Ishikawa (cell line): ENCODE measurements around the gene LCE6A.

ENCODE experiments used
- CEBPB ChIP-seq: IDR thresholded peaks from 2 replicates; pipeline ENCODE4 v1.6.1; 2012
- CREB1 ChIP-seq: IDR thresholded peaks from 2 replicates; pipeline ENCODE4 v1.6.1; 2012; ENCODE audit warnings: low read depth
- EGR1 ChIP-seq: IDR thresholded peaks from 2 replicates; pipeline ENCODE4 v1.6.1; 2012
- EP300 ChIP-seq: IDR thresholded peaks from 2 replicates; pipeline ENCODE4 v1.6.1; 2012; ENCODE audit warnings: borderline replicate concordance
- FOXM1 ChIP-seq: IDR thresholded peaks from 2 replicates; pipeline ENCODE4 v1.6.1; 2012; ENCODE audit warnings: low read depth, borderline replicate concordance
- NFIC ChIP-seq: IDR thresholded peaks from 2 replicates; pipeline ENCODE4 v1.6.1; 2012
- RAD21 ChIP-seq: IDR thresholded peaks from 2 replicates; pipeline ENCODE4 v1.6.1; 2012; ENCODE audit warnings: low read depth
- TAF1 ChIP-seq: IDR thresholded peaks from 2 replicates; pipeline ENCODE4 v1.6.1; 2012; ENCODE audit warnings: low read depth, mild to moderate bottlenecking
- TCF12 ChIP-seq: IDR thresholded peaks from 2 replicates; pipeline ENCODE4 v1.6.1; 2012; ENCODE audit warnings: low read depth
- TEAD4 ChIP-seq: IDR thresholded peaks from 2 replicates; pipeline ENCODE4 v1.6.1; 2012
- YY1 ChIP-seq: IDR thresholded peaks from 2 replicates; pipeline ENCODE4 v1.6.1; 2012; ENCODE audit warnings: low read depth
- ZBTB7A ChIP-seq: IDR thresholded peaks from 2 replicates; pipeline ENCODE4 v1.6.1; 2012; ENCODE audit warnings: low read depth
- TF ChIP-seq, protein P1 (sequence below): IDR thresholded peaks from 2 replicates; pipeline ENCODE4 v1.6.1; 2012
- TF ChIP-seq, protein P2 (sequence below): IDR thresholded peaks from 2 replicates; pipeline ENCODE4 v1.6.1; 2012; ENCODE audit warnings: low read depth, mild to moderate bottlenecking
- TF ChIP-seq, protein P3 (sequence below): IDR thresholded peaks from 2 replicates; pipeline ENCODE4 v1.6.1; 2012

The LCE6A gene

DNA sequence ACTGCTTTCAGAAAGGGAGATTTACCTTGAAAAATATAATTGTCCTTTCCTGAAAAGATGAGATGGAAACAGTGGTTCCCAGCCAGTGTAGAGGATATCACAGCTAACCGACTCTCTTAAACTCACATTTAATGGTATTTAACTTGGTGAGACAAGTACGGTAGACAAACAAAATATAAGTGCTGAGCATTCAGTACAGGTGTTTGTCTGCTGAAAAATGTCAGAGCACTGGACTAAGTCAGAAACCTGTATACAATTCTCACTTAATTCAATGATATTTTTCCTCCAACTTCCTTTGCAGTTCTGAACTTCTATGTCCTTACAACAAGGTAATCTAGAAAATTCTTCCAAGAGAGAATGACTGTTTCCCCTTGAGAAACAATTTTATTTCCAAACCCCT, 31.0 kb upstream of the LCE6A start, which contains the start of gene LCE1B:
LCE1B (plus strand) TSS at position 301 of the 400 bp plus-strand sequence. CDS start 476 bp downstream, outside the sequence.
- TF ChIP-seq EP300 (no peak), TEAD4 (no peak), TCF12 (no peak), NFIC (no peak), CEBPB (no peak), FOXM1 (no peak), EGR1 (no peak), CREB1 (no peak), ZBTB7A (no peak), YY1 (no peak), TAF1 (no peak), RAD21 (no peak)
- TF ChIP-seq, protein P1, sequence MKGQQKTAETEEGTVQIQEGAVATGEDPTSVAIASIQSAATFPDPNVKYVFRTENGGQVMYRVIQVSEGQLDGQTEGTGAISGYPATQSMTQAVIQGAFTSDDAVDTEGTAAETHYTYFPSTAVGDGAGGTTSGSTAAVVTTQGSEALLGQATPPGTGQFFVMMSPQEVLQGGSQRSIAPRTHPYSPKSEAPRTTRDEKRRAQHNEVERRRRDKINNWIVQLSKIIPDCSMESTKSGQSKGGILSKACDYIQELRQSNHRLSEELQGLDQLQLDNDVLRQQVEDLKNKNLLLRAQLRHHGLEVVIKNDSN: no peak
- TF ChIP-seq, protein P2, sequence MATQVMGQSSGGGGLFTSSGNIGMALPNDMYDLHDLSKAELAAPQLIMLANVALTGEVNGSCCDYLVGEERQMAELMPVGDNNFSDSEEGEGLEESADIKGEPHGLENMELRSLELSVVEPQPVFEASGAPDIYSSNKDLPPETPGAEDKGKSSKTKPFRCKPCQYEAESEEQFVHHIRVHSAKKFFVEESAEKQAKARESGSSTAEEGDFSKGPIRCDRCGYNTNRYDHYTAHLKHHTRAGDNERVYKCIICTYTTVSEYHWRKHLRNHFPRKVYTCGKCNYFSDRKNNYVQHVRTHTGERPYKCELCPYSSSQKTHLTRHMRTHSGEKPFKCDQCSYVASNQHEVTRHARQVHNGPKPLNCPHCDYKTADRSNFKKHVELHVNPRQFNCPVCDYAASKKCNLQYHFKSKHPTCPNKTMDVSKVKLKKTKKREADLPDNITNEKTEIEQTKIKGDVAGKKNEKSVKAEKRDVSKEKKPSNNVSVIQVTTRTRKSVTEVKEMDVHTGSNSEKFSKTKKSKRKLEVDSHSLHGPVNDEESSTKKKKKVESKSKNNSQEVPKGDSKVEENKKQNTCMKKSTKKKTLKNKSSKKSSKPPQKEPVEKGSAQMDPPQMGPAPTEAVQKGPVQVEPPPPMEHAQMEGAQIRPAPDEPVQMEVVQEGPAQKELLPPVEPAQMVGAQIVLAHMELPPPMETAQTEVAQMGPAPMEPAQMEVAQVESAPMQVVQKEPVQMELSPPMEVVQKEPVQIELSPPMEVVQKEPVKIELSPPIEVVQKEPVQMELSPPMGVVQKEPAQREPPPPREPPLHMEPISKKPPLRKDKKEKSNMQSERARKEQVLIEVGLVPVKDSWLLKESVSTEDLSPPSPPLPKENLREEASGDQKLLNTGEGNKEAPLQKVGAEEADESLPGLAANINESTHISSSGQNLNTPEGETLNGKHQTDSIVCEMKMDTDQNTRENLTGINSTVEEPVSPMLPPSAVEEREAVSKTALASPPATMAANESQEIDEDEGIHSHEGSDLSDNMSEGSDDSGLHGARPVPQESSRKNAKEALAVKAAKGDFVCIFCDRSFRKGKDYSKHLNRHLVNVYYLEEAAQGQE: no peak
- TF ChIP-seq, protein P3, sequence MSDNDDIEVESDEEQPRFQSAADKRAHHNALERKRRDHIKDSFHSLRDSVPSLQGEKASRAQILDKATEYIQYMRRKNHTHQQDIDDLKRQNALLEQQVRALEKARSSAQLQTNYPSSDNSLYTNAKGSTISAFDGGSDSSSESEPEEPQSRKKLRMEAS: no peak

DNA sequence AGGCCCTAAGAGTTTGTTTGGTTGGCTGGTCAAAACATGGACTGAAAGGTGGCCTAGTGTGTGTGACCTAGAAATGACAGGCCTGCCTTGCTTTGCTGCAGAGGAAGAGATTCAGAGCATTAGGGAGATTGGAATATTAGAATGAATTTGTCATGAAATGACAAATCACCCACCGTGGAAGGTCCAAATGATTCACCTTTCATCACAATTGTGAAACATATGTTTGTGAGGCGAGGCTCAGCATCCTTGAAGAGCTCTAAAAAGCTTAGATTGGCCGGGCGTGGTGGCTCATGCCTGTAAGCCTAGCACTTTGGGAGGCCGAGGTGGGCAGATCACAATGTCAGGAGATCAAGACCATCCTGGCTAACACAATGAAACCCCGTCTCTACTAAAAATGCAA, 25.3 kb upstream of the LCE6A start:
- no peak for TF ChIP-seq EGR1
- TF ChIP-seq CEBPB: no peak
- no peak for TF ChIP-seq FOXM1
- TF ChIP-seq RAD21: no peak
- no peak for TF ChIP-seq EP300
- TF ChIP-seq YY1: no peak
- no peak for TF ChIP-seq TCF12
- TF ChIP-seq, protein P1: no peak

DNA sequence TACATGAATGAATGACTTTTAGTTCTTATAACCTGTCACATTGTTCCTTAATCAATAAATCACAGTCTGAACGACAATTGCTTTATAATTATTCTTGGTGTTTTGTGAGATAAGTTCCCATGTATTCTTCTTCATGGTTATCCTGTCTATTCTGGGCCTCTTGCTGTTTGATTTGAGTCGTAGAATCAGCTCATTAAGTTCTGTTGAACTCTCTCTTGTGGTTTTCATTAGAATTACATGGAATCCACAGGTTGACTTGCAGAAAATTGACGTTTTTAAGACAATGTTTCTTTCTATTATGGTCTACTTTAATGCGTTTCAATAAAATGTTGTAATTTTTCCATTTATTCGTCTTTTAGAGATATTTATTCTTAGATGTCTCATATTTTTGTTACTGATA, 19.4 kb upstream of the LCE6A start:
- TF ChIP-seq ZBTB7A (no peak), FOXM1 (no peak)
- TF ChIP-seq, protein P2: no peak
- TF ChIP-seq, protein P1: no peak
- TF ChIP-seq, protein P3: no peak

DNA sequence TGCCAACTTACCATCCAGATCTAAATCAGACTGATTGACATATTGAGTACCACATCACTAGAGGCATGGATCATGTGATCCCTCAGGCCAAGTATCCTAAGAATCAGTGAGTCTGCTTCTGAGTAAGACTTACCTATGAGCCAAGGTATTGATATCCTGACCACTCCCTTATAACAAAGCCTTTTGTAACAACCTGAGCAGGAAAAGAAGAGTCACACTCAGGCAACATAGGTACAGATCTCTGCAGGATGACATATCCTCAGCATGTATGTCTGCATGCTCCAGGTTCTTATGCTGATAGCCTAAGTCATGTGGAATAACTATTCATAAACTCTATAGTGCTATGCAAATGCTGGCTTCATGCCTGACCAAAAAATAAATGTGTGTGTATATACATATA, 17.7 kb upstream of the LCE6A start:
- no peak for TF ChIP-seq TAF1

DNA sequence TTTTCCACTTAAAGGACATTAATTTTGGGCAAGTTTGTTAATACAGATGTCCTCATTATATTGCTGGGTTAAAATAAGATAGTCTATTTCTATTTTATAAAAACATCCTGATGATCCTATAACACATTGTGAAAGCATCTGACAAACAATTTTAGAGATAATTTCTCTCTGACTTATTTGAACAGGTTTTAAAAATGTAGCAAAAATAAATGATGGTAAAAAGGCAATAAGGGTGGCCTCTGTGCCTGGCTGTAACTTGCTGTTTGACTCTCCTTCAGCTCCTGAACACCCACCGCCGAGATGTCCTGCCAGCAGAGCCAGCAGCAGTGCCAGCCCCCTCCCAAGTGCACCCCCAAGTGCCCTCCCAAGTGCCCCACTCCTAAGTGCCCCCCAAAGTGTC, 15.5 kb upstream of the LCE6A start, which contains the start of gene LCE1A:
LCE1A (plus strand) TSS at position 301 of the 400 bp plus-strand sequence; CDS start at position 301, 0 bp downstream.
- no peak for TF ChIP-seq TAF1
- no peak for TF ChIP-seq CEBPB
- TF ChIP-seq, protein P3: no peak
- TF ChIP-seq CREB1: no peak
- TF ChIP-seq EGR1: no peak
- TF ChIP-seq NFIC: no peak
- TF ChIP-seq ZBTB7A: no peak
- TF ChIP-seq TCF12: no peak
- TF ChIP-seq EP300: no peak
- no peak for TF ChIP-seq YY1
- TF ChIP-seq TEAD4: no peak
- no peak for TF ChIP-seq FOXM1
- TF ChIP-seq RAD21: no peak
- TF ChIP-seq, protein P2: no peak
- TF ChIP-seq, protein P1: no peak
